ENCODE results near the gene ORMDL1.
"Not testable (repeated sequence)": the region's sequence is repeated elsewhere in the genome, so short reads cannot be mapped to it uniquely, and the experiment has no call there.

ORMDL1 gene

DNA sequence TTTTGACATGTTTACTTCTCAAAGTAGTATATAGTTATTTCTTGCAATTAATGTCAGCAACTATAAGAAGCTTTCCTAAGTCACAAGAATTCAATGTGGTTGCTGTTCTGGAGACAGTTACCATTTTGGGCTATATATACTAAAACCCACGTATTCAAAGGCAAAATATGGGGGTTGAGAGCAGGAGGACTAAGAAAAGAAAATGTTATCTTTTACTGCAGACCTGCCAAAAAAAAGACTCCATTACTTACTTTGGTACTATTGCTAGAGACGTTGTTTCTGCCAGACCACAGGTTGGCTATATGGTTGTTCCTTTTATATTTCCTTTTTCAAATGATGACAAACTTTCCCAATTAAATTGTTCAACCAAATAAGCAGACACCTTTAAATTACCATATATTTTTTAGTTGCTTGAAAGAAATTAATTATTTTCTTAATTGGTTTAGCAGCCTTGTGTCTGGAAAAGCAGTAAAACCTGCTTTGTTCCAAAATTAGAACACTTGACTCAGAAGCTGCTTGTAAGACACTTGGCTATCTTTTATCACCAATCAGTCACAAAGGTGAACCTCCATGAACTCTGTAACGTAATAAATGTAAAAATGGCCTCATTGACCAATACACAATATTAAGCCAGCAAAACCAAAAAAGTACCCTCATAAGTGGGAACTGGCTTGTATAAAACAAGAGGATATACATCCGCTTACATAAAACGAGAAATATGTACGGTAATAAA, 13.4 kb downstream of the ORMDL1 start:
- no peak for DNase-seq

DNA sequence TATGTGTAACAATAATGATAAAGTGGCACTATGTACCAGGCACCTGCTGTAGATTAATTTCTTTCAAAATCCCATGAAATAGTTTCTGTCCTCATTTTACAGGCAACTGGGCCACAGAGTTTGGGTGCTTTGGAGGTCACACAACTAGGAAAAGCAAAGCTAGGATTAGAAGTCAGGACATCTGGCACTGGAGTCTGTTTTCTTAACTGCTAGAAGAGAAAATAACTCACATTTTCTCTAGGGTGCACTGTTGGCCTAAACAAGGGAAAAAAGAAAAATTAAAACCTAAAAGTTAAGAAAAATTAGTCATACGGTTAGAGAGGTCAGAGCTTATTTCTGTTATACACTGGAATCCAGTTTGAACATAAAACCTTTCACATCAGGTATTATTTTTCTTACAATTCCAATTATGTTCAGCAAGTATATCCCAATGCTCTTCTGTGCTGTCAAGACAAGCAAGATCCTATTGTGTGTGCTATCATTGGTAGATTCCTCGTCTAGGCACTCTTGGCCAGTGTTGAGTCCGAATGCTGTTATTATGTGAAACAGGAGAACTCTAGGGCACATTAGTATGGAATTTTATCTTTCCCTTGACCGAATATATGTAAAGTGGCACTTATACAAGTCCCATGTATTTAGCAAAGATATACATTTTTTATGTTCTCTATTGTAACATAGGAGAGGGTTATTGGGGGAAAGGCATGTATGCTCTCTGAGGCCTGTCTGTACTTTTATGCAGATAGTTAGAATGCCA, 20.1 kb downstream of the ORMDL1 start:
- DNase-seq, result no peak

DNA sequence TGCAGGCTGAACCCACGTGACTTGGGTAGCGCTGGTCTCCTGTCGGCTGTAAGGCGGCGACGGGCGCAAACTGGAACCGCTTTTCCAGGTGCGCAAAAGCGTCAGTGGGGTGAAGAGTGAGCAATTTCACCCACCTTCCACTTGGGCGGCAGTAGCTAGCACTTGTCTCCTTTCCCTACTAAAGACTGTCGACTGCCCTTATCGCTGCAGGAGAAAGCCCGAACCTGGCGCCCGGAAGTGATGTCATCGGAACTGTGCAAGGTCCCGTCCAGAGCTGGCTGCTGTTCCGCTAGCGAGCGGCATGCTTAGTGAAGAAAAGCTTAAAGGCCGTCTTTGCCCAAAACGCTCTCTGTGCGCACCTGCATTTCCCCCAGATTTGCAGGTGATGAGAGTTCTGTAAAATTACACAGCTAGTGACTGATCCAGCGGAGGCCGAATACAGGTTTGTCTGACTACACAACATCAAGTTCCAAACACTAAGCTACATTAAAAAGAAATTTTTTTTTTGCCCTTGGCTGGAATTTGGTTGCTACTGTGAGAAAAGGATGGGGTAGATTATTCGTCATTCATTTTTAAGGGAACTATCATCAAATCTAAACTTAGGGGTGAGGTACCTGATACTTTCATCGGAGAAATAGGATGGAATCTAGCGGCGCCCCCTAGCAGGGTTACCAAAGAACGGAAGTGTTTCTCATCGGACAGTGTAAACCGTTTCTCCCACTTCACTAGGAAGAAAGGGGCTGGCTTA, 21.4 kb downstream of the ORMDL1 start, which contains the start of gene OSGEPL1:
Gene OSGEPL1, minus strand, starts transcription at position 242 of the 748 bp plus-strand sequence. CDS start 1,152 bp downstream, outside the sequence.
- DNase-seq, result peak; percentile 95

DNA sequence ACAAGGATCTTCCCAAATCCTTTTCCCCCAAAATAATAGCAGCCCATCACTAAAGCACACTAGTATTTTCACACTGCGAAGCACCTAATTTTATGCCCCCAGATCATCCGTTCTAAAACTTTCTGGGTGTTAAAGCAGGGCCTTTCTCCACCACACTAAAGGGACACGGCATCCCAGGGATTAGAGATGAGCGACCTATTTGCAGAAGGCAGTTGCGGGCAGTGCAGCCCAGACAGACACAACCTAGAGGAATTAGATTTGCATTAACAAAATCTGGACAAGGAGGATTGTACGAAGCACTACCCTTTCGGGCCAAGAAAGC, 21.9 kb downstream of the ORMDL1 start:
- no peak for DNase-seq

DNA sequence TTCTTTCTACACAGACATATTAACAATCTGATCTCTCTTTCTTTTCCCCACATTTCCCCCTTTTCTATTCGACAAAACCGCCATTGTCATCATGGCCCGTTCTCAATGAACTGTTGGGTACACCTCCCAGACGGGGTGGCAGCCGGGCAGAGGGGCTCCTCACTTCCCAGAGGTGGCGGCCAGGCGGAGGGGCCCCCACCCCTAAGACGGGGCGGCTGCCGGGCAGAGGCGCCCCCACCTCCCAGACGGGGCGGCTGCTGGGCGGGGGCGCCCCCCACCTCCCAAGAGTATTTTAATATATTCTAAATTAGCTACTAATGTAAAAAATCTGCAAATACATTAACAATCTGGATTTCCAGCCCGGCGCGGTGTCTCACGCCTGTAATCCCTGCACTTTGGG, 24.0 kb downstream of the ORMDL1 start:
- DNase-seq, result not testable (repeated sequence)

DNA sequence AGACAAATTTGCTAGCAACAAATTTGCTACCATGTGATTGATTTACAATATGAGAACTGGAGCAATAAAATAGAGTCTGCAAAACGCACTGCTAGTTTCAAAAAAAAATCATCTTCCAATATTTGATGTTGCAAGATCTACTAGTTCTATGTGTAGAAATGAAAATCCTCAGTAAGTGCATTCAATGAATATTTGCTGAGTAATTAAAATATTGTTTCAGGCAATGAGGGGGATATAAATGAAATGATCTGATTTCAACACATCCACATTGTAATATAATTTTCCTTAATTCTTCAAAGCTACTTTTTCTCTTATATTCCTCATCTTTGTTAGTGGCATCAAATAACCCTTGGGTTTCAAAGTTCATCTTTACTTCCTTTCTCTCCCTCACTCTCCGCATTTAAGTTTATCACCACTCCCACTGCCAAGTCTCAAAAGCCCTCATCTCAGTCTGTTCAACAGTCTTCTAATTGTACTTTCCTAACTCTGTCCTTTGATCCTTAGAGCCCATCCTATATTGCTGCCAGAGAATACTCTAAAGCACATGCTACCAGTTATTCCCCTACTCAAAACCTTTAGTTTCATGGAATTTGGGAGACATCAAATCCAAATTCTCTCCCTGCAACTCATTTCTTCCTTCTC, 27.7 kb downstream of the ORMDL1 start:
- no peak for DNase-seq

DNA sequence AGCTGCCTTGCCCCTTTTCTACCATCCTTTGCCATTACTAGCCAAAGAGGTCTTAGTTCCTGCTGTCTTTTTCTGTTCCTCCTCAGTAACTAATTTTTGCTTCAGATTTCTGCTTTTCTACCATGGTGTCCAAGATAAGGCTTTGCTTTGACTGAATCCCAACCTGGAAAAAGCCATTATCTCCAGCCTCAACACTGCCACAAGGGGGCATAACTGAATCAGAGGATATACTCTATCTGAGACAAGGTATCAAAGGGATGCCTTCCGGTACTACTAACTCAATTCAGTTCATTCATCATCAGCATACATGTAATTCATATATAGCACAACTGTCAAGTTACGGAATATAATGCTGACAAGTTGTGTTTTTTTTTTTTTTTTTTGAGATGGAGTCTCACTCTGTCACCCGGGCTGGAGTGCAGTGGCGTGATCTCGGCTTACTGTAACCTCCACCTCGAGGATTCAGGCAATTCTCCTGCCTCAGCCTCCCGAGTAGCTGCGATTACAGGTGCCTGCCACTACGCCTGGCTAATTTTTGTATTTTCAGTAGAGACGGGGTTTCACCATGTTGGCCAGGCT, 33.0 kb downstream of the ORMDL1 start:
- peak; percentile 25 for DNase-seq

DNA sequence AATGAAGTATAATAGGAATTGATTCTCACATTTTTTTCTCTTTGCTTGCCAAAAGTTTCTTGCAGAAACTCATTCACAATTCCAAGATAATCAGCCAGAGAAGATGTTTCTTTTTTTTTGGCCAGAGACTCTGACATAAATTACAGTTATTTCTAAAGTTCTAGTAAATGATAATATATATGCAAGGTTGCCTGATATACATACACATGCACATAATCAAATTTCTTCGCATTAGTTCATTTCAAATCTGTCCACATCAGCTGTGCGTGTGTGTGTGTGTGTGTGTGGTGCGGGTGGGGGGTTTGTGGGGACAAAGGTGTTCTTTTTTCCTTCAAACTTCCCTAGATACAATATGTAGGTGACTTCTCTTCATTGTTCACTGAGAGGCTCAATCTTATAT, 54.7 kb downstream of the ORMDL1 start:
- DNase-seq, result no peak

DNA sequence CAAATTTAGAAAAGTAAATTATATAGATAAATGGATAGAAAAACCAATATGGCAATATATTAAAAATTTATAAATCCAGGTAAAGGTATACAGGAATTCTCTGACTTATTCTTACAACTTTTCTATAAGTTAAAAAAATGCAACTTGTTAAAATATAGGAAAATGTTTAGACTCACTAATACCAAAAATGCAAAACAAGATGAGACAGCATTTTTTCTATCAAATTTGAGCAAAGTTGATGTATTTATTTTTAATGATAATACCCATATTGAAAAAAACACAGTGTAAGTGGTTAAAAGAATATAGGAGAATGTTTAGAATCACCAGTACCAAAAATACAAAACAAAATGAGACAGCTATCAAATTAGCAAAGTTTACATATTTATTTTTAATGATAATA, 57.3 kb downstream of the ORMDL1 start:
- no peak for DNase-seq

DNA sequence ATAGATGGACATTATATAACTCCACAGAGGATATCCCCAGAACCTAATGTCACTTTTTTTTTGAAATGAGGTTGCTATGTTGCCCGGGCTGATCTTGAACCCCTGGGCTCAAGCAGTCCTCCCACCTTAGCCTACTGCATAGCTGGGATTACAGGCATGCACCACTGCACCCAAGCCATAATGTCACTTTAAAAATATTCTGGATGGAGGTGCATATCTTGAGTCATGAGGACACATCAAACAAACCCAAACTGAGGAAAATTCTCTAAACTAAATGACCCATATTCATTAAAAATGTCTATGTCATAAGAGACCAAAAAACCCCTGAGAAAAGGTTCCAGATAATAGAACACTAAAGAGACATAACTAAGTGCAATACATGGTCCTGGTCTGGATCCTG, 57.9 kb downstream of the ORMDL1 start:
- DNase-seq, result no peak

DNA sequence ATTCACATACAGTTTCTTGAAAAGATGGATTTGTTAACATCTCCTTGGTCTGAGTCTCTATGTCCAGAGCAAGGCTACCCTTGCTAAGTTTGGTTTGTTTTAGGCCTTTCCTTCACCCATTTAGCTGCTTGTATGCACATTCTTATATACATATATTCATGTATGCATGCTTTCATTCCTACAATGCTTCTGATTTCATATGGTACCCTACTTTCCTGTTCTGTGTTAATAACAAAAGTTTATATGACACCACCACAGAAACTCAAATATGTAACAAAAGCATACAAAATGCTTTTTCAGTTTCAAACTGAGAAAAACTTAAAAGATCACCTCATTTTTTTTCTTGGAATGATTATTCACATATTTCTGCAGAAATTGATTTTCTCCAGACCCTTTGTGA, 60.9 kb downstream of the ORMDL1 start:
- DNase-seq, result no peak

Measured in NCI-H510A treated with DMSO at 0.1 percent for 48 hours (cell line).